Activated CD4-positive, CD25-positive, alpha-beta regulatory T cell treated with anti-CD3 and anti-CD28 coated beads, Interleukin-2, amount 50 U/mL, for 72 hours (primary cell): ENCODE results near the gene DISP2.
A peak's percentile ranks its signal among the peaks of the same experiment; 100 is the strongest.

Source experiments
- DNase-seq: peaks from one replicate; pipeline ENCODE4 v3.0.0; 2021

The DISP2 gene

GRCh38 chr15:40397688-40398412 is 39.8 kb downstream of the DISP2 start:
- no peak for DNase-seq

DNA sequence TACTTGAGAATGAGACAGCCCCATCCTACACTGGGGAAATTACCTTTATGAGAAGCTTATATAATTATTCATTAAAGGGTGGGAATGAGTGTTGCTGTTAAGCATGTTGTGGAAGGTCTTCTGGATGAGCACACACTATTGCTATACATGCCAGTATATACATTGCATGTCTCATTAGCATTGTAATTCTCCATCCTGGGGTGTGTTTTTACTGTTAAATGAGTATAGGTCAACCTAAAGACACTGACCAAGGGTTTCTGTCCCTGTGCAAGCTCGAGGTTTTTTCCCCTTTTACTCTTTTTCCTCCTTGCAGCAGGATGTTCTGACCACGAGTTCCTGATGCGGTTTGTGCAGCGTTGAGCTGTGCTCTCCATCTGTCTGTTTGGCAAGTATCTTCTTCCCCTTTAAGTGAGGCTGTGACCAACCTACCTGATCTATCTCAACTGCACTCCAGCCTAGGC is 40.4 kb downstream of the DISP2 start:
- no peak for DNase-seq

- DNase-seq, result no peak
Measured at GRCh38 chr15:40399370-40399769, 41.4 kb downstream of the DISP2 start.

DNA sequence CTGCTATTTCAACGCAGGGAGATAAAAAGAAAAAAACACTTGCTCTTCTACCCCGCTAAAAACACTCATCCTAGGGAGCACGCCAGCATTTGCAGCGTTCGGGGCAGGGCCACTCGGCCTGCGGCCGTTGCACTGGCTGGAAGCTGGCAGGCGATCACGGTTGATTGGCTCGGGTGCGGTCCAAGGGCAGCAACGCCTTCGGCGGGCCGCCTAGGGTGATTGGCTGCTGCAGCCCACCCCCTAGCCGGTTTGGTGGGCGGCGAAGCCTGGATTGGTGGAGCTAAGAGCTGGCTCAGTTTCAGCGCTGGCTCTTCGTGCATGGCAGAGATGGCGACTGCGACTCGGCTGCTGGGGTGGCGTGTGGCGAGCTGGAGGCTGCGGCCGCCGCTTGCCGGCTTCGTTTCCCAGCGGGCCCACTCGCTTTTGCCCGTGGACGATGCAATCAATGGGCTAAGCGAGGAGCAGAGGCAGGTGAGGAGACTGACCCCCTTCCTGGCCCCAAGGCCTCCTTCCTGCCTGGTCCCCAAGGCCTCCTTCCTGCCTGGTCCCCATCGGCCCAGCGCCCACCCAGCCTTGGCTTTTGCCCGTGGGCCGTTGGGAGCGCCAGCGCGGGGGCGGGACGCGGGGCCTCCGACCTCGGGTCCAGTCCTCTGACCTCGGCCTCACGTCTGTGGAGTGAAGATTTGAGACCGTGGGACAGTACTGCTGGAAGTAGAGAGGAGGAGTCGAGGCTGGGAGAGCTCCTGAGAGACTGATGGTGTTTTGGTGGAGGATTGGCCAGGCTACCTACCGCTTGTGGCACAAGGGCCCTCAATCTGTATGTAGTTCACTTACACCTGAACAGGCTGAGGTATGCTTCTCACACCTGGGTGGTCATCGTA is 47.7 kb downstream of the DISP2 start, which contains the start of gene IVD:
Gene IVD, plus strand, starts transcription at position 295 of the 881 bp plus-strand sequence. Its CDS starts 33 bp downstream, at position 328.
- peak; percentile 80 for DNase-seq

DNA sequence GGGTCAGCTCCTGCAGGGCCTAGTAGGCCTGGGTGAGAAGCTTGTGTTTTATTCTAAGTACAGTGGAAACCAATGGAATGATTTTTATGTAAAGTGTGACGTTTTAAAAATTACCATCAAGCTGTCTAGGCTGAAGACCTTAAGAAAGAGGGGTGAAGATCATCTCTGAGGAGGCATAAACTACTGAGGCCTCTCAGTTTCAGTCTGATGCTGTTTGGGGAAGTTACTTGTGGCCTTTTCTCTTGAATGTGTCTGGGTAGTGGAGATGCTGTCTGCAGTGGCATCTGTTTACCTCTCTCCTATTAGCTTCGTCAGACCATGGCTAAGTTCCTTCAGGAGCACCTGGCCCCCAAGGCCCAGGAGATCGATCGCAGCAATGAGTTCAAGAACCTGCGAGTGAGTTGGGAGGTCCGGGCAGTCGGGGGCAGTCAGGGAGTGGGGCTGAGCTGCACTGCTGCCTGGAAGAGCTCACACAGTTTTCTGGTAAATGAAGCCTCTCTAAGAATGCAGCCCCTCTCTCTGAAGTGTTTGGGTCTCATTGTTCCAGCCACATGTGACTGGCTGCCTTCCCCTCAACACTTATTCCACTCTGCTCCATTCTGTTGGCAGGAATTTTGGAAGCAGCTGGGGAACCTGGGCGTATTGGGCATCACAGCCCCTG is 49.4 kb downstream of the DISP2 start:
- DNase-seq, result no peak

GRCh38 chr15:40409366-40409765 is 51.3 kb downstream of the DISP2 start:
- DNase-seq, result no peak

DNA sequence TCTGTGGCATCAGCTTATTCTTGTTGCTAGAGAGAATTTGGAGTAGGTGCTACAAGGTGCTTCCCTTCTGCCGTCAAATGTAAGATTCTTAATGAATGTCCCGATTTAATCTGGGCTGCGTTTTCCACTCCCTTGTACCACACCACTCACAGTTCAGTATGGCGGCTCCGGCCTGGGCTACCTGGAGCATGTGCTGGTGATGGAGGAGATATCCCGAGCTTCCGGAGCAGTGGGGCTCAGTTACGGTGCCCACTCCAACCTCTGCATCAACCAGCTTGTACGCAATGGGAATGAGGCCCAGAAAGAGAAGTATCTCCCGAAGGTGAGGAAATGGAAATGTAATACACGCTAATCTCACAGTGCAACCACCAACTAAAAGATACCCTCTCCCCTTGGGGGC is 52.5 kb downstream of the DISP2 start:
- no peak for DNase-seq

- DNase-seq, result no peak
Measured at GRCh38 chr15:40412095-40412759, 54.2 kb downstream of the DISP2 start.

DNA sequence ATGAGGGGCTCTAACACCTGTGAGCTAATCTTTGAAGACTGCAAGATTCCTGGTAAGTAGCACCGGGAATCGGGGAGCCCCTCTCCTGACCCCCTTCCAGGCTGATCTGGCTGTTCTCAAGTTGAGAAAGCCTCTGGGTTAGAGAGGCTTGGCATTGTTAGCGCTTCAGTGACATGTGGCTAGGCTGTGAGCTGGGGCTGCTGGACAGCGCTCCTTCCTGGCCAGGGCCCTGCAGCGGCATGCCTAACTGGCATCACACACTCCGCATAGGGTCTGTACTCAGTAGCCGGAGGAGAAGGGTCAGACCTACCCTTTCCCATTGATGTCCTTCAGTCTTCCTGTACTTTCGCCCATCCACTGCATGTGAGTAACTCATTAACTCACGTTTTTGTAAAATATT is 55.0 kb downstream of the DISP2 start:
- no peak for DNase-seq

DNA sequence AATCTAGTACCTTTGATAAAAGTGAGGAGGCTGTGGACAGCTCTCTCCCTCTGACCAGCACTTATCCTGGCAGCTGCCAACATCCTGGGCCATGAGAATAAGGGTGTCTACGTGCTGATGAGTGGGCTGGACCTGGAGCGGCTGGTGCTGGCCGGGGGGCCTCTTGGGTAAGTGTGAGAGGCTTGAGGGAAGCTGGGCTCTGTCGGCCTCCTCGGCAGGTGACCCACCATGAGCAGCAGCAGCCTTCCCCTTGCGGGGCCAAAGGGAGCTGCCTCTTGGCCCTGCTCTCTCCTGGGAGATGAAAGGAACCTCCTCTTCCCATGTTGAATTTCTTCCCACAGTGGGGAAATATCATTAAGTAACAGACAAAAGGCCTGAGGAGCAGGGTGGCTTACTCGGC is 56.8 kb downstream of the DISP2 start:
- DNase-seq, result no peak

GRCh38 chr15:40415226-40415625 is 57.2 kb downstream of the DISP2 start:
- no peak for DNase-seq

- no peak for DNase-seq
Measured at GRCh38 chr15:40416056-40416455, 58.0 kb downstream of the DISP2 start.

DNA sequence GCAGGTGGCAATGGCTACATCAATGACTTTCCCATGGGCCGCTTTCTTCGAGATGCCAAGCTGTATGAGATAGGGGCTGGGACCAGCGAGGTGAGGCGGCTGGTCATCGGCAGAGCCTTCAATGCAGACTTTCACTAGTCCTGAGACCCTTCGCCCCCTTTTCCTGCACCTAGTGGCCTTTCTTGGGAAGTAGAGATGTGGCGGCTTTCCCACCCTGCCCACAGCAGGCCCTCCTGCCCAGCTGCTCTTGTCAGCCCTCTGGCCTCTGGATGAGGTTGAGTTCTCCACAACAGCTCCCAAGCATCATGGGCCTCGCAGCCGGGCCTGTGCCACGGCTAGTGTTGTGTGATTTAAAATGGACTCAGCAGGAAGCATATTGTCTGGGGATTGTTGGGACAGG is 60.1 kb downstream of the DISP2 start:
- no peak for DNase-seq

GRCh38 chr15:40420071-40420713 is 62.2 kb downstream of the DISP2 start:
- DNase-seq, result no peak

DNA sequence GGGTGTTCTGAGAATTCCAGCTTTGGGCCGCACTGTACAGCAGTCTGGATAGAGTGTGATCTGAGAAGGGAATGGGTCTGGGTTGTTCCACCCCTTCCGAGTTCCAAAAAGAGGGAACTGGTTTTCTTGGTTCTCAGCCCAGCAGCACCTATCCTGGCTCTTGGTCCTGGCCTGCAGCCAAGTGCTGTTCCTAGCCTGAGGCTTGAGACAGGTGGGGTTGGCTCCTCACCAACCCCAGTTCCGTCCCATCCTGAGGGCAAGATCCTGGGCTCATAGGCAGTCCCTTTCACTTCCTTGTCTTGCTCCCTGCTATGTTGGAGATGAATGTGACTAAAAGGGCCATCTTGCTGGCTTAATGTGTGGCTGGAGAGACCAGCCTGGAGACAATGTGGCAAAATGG is 62.8 kb downstream of the DISP2 start:
- DNase-seq, result no peak

GRCh38 chr15:40421246-40422157 is 63.5 kb downstream of the DISP2 start:
- peak; percentile 85 for DNase-seq

DNA sequence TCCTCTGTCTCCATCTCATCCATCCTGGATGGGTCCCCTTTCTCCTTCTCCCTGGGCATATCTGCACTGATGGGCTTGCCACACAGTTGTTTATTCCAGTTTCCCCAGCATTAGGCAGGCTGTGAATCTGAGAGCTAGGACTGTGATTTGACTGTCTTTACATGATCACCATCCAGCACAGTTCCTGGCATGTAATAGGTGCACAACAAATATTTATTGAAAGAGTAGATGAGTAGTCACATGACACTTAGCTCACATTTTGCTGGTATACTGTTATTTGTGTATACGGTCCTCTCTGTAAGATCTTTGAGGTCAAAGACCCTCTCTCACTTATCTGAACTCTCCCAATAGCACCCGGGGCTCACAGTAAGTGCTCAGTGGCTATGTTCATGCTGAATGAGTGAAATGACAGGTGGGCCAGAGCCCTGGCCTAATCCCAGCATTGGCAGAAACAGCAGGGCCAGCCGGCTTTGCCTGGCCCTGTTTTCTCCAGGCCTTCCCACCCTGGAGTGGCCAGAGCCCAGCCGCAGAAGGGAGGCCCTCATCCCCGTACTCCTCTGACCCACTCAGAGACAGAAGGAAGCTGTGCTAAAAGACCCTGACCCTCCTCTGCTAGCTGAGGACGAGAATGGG is 66.6 kb downstream of the DISP2 start:
- DNase-seq, result no peak

DNA sequence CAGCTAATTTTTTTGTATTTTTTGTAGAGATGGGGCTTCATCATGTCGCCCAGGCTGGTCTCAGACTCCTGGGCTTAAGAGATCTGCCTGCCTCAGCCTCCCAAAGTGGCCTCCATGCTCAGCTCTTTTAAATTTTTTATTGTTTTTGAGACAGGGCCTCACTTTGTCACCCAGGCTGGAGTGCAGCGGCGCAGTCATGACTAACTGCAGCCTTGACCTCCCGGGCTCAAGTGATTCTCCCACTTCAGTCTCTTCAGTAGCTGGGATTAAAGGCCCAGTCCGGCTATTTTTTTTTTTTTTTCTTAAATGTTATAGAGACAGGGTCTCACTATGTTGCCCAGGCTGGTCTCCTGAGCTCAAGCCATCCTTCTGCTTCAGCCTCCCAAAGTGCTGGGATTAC is 67.7 kb downstream of the DISP2 start:
- no peak for DNase-seq

GRCh38 chr15:40427188-40427587 is 69.2 kb downstream of the DISP2 start:
- no peak for DNase-seq

DNA sequence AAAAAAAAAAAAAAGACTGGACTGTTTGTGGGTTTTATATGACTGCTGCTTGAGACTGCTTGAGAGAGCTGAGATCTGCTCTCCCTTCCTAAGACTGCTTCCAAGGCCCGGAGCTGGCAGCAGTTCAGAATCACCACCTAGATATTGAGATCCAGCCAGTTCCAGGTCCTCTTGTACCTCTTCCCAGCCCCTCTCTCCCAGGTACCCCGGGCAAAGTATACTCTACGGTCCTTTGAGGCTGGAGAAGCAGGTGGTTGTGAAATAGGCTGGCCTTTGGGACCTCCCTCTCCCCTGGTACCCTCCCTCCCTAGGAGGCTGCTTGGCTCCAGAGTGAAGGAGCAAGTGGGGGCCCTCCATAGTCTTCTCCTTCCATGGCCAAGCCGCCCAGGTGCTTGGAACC is 70.2 kb downstream of the DISP2 start:
- no peak for DNase-seq
